ENCODE measurements around the gene COPG1. TPM values are rescaled to one million over a fixed set of nuclear protein-coding genes. Genes with fewer than 3 reads are reported as not detected.

The COPG1 gene
- total and polyA plus RNA-seq, 5 donors: 76.3 to 133 (median 102) TPM

GRCh38 chr3:129325383-129325782 lies 76.0 kb downstream of the COPG1 start:
- ATAC-seq (no peak), DNase-seq (no peak)
- Histone ChIP-seq H3K9me3 (ENCODE audit: control insufficient read depth, low read length) (no peaks in the 10 kb centered on the region), H3K4me1 (ENCODE audit: control insufficient read depth, insufficient read depth, low read length) (no peaks in the 10 kb centered on the region), H3K27ac (ENCODE audit: low read length) (no peak overlapping the region), H3K27me3 (ENCODE audit: control insufficient read depth, insufficient read depth) (no peaks in the 10 kb centered on the region), H3K4me3 (ENCODE audit: low read length) (no peak overlapping the region)
- intact Hi-C loops (cut with DNase I): no loop called here
- WGBS: 98% methylated on average over 3 of the region's 3 CpGs

- Histone ChIP-seq H3K4me3 (ENCODE audit: low read length) (no peak overlapping the region), H3K9me3 (ENCODE audit: control insufficient read depth, low read length) (no peaks in the 10 kb centered on the region), H3K27ac (ENCODE audit: low read length) (no peak overlapping the region), H3K27me3 (ENCODE audit: control insufficient read depth, insufficient read depth) (no peaks in the 10 kb centered on the region), H3K4me1 (ENCODE audit: control insufficient read depth, insufficient read depth, low read length) (no peaks in the 10 kb centered on the region)
- intact Hi-C loops (cut with DNase I): no loop called here
- ATAC-seq (no peak), DNase-seq (no peak)
- 90% methylated on average over 12 of the region's 12 CpGs for WGBS
Measured at GRCh38 chr3:129326138-129326537, 76.7 kb downstream of the COPG1 start.

- no peaks in the 10 kb centered on the region for H3K4me1 ChIP-seq (ENCODE audit: control insufficient read depth, insufficient read depth, low read length)
- DNase-seq (no peak), ATAC-seq (no peak)
- 92% methylated on average over 11 of the region's 11 CpGs for WGBS
- H3K4me3 ChIP-seq (ENCODE audit: low read length): no peak overlapping the region
- H3K9me3 ChIP-seq (ENCODE audit: control insufficient read depth, low read length): no peaks in the 10 kb centered on the region
- intact Hi-C loops (cut with DNase I): no loop called here
- H3K27me3 ChIP-seq (ENCODE audit: control insufficient read depth, insufficient read depth): no peaks in the 10 kb centered on the region
- no peak overlapping the region for H3K27ac ChIP-seq (ENCODE audit: low read length)
Measured at GRCh38 chr3:129326595-129326994, 77.2 kb downstream of the COPG1 start.

Small RNAs within 50 kb of the gene (microRNA-seq; reads per million reads assigned to microRNA genes)
- gene MIR6826: 0 reads per million in 2 donors

Other genes with a start within 250 kb of the COPG1 start
- 1 to 10 TPM in 2 of 4 donors, under 1 TPM in 2; 0.69 to 1.2 (median 0.94) TPM for gene EFCC1, start 248.3 kb upstream of the COPG1 start, total RNA-seq
- gene EFCC1, start 248.3 kb upstream of the COPG1 start, polyA plus RNA-seq: 1.2 TPM
- gene GP9, start 188.8 kb upstream of the COPG1 start, total RNA-seq: not detected
- gene GP9, start 188.8 kb upstream of the COPG1 start, polyA plus RNA-seq: not detected
- gene RAB43, start 127.8 kb upstream of the COPG1 start, total RNA-seq: 1 to 10 TPM; 6.2 to 8.7 (median 7.4) TPM
- 4.7 TPM for gene RAB43, start 127.8 kb upstream of the COPG1 start, polyA plus RNA-seq
- 10 to 100 TPM; 22.7 to 30.6 (median 27.3) TPM for gene ISY1, start 88.5 kb upstream of the COPG1 start, total RNA-seq
- 17.4 TPM for gene ISY1, start 88.5 kb upstream of the COPG1 start, polyA plus RNA-seq
- 100 to 1,000 TPM; 368 to 537 (median 429) TPM for gene CNBP, start 65.7 kb upstream of the COPG1 start, total RNA-seq
- gene CNBP, start 65.7 kb upstream of the COPG1 start, polyA plus RNA-seq: 453 TPM
- gene HMCES, start 29.3 kb downstream of the COPG1 start, total RNA-seq: 10 to 100 TPM; 38.0 to 53.2 (median 42.3) TPM
- 37.0 TPM for gene HMCES, start 29.3 kb downstream of the COPG1 start, polyA plus RNA-seq
- under 1 TPM; 0.34 to 0.72 (median 0.42) TPM for gene EFCAB12, start 179.0 kb downstream of the COPG1 start, total RNA-seq
- gene EFCAB12, start 179.0 kb downstream of the COPG1 start, polyA plus RNA-seq: 0.29 TPM
- 10 to 100 TPM; 25.3 to 52.1 (median 25.7) TPM for gene MBD4, start 190.3 kb downstream of the COPG1 start, total RNA-seq
- 17.5 TPM for gene MBD4, start 190.3 kb downstream of the COPG1 start, polyA plus RNA-seq
- 10 to 100 TPM; 30.7 to 46.4 (median 35.9) TPM for gene IFT122, start 190.6 kb downstream of the COPG1 start, total RNA-seq
- gene IFT122, start 190.6 kb downstream of the COPG1 start, polyA plus RNA-seq: 17.7 TPM

All from right cardiac atrium (tissue), 5 donors.